Activated CD4-positive, alpha-beta T cell treated with anti-CD3 and anti-CD28 coated beads, Interleukin-2, amount 50 U/mL, for 1 hour (primary cell): ENCODE measurements around the gene MBD5.

Experiments
- DNase-seq: peaks from one replicate; pipeline ENCODE4 v3.0.0-alpha.2; 2020

The MBD5 gene

GRCh38 chr2:148237911-148238310 is 217.0 kb downstream of the MBD5 start:
- DNase-seq = no peak

DNA sequence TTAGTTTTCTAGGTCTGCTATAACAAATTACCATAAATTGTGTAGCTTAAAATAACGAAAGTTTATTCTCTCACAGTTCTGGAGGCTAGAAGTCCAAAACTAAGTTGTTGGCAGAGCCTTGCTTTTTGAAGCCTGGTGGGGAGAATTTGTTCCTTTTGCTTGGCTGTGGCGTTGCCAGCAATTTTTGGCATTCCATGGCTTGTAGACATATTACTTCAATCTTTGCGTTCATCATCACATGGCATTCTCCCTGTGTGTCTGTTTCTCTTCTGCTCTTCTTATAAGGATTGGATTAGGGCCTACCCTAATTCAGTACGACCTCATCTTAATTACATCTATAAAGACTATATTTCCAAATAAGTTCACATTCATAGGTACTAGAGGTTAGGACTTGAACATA is 217.7 kb downstream of the MBD5 start:
- DNase-seq = no peak

GRCh38 chr2:148240838-148241237 is 219.9 kb downstream of the MBD5 start:
- no peak for DNase-seq

DNA sequence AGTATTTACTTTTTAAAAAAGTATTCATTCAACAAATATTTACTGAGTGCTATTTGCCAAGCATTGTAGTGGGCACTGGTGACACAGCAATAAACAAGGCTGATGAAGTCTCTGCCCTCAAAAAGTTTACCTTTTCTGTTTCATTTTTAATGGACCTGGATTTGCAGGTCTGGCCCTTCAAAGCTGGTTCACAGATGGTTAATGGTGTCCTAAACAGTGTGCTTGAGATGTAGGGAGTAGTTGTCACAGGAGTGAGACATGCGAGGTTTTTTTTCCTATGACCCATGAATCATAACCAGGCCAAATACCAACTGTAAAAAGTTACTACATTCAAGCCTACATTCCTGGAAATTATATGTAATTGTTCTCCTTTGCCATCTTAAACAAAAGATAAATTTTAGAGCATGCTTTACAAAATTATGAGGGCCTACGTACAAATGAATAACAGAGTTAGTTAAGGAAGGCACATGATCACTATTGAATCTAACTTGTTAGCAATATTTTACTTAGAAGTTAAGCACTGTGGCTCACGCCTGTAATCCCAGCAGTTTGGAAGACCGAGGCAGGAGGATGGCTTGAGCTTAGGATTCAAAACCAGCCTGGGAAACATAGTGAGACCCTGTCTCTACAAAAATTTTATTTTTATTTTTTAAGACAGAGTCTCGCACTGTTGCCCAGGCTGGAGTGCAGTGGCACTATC is 223.9 kb downstream of the MBD5 start:
- DNase-seq = no peak

DNA sequence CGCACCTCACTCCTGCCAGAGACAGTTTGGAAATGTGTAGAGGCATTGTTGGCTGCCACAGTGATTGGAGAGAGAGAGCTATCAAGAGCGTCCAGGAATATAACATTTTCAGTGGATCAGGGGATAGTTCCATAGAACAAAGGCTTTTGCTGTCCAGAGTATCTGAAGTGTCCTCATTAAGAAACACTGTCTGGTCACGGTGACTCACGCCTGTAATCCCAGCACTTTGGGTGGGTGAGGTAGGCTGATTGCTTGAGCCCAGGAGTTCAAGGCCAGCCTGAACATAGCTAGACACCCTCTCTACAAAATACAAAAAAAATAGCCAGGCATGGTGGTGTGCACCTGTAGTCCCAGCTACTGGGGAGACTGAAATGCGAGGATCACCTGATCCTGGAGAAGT is 231.1 kb downstream of the MBD5 start:
- no peak for DNase-seq

DNA sequence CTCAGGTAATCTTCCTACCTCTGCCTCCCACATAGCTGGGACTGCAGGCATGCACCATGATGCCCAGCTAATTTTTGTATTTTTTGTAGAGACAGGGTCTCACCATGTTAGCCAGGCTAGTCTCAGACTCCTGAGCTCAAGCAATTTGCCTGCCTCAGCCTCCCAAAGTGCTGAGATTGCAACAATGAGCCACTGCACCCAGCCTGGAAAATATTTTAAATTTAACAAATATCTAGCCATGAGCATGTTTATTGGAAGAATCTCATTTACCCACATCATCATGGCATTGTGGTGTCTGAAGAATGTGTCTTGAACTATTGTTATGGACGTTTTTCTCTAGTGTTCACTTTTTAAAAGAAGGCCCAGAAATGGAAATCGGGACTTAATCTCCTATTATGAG is 231.8 kb downstream of the MBD5 start:
- no peak for DNase-seq

DNA sequence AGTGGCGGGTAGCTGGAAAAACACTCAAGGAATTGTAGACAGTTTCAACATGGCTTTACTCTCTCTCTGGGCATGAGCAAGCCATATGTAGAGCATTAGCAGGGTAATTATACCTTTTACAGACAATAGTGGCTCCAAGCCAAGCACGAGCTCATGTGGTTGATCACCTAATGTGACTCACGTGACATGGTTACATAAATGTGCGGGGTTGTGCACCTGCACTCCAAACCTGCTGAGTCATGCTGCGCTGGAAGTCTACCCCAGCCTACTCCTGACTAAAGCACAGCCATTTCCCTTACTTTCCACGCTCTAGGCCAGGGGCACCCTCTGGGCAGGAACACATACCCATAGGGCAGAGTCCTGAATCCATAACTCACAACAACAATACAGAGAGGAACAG is 232.8 kb downstream of the MBD5 start:
- no peak for DNase-seq

DNA sequence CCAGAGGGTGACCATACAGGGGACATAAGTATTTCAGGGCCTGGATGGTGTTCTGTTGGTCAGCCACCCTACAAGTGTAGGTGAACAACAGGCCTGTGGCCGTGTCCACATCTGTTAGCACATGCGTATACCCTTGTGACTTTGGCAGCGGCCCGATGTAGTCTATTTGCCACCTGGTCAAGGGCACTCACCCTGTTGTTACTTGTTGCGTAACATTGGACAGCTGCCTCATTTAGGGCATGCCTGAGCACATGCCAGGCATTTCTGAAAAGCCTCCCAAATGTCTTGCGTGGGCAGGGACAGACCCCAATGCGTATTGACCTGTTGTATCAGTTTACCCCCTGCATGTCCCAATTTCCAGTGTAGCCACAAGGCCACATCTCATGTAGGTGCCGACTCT is 235.0 kb downstream of the MBD5 start:
- no peak for DNase-seq

DNA sequence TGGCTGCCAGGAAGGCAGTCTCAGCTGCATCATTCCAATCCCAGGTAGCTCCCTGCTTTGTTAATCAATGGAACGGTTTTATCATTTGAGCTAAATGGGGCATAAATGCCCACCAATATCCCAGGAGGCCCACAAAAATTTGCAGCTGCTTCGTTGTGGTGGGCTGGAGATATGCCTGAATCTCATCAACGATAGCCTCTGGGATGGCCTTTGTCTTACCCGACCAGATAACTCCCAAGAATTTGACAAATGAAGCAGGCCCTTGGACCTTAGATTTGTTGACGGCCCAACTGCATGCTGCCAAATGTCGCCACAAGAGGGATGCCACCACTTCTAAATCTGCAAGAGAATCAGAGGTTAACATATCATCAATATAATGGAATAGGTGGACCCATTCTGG is 236.4 kb downstream of the MBD5 start:
- DNase-seq = no peak

DNA sequence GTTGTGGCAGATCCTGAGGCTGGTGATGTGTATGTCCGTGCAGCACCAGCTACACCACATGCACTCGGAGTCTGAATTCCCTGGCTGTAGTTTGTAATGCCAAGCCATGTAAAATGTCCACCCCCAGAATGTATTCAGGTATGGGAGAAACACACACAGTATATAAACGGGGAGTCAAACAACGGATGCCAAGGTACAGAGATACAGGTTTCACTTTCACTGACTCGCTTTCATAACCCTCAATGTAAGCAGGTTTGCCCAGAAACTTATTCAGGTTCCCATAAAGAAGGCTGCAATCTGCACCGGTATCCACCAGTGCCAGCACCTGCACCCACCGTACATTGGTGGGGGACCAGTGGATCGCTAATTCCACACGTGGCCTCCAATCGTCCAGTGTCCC is 237.2 kb downstream of the MBD5 start:
- DNase-seq = no peak

- no peak for DNase-seq
Observed at GRCh38 chr2:148259674-148260073, 238.8 kb downstream of the MBD5 start.

GRCh38 chr2:148263890-148264289 is 243.0 kb downstream of the MBD5 start:
- DNase-seq = no peak

- DNase-seq = no peak
Observed at GRCh38 chr2:148273158-148273691, 252.3 kb downstream of the MBD5 start.

- DNase-seq = no peak
Observed at GRCh38 chr2:148279216-148279615, 258.3 kb downstream of the MBD5 start.

- no peak for DNase-seq
Observed at GRCh38 chr2:148282201-148282600, 261.3 kb downstream of the MBD5 start.

DNA sequence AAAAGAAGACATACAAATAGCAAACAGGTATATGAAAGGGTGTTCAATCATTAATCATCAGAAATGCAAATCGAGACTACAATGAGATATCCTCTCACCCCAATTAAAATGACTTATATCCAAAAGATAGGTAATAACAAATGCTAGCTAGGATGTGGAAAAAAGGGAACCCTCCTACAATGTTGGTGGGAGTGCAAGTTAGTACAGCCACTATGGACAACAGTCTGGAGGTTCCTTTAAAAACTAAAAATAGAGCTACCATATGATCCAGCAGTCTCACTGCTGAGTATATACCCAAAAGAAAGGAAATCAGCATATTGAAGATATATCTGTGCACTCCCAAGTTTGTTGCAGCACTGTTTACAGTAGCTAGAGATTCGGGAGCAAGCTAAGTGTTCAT is 271.5 kb downstream of the MBD5 start:
- no peak for DNase-seq

DNA sequence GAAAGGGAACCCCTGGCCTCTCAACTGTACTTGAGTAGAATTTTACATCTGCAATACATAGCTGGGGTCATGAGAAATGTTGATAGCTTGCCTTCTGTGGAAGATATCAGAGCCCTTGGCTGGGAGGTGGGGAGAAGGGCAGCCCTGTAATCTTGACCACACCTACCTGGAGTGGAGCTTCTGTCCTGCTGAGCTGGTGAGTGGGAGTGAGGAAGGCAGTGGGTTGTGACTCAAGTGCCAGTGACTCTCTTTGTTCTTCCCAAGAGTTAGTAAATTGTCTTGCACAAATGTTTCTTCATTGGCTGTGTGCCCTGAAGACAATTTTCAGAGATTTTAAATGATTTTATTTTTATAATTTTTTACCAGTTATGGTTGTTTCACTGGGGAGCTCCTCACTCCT is 277.3 kb downstream of the MBD5 start:
- DNase-seq = no peak

GRCh38 chr2:148299616-148300015 is 278.7 kb downstream of the MBD5 start:
- no peak for DNase-seq

DNA sequence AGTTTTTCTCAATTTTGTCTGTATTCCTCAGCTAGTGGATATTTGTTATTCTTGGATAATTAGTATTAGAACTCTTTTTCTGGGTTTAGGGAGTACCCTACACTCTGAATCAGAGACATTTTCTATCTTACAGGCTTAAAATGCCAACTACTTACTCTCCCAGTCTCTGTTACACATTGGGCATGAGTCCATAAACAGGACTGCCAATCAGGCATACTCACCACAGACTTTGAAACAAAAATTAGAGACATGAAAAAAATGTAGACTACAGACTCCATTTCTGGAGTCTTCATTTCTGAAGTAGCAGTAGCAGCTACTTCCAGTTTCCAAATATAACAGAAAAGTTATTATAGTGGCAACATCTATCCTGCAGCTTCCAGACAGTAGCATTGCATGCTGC is 279.7 kb downstream of the MBD5 start:
- no peak for DNase-seq

- DNase-seq = no peak
Observed at GRCh38 chr2:148301362-148301761, 280.5 kb downstream of the MBD5 start.

DNA sequence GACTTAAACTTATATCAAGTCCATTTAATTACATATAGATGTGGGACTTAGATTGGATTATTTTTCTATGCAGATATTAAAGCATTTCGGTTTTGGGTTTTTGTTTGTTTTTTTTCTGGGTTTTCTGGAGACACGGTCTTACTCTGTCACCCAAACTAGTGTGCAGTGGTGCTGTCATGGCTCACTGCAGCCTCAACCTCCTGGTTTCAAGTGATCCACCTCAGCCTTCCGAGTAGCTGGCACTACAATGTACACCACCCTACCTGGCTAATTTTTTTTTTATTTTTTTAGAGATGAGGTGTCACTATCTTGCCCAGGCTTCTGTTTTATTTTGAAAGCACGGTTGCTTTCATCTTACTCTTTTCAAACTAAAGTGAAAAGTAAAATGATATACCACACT is 281.6 kb downstream of the MBD5 start:
- no peak for DNase-seq

DNA sequence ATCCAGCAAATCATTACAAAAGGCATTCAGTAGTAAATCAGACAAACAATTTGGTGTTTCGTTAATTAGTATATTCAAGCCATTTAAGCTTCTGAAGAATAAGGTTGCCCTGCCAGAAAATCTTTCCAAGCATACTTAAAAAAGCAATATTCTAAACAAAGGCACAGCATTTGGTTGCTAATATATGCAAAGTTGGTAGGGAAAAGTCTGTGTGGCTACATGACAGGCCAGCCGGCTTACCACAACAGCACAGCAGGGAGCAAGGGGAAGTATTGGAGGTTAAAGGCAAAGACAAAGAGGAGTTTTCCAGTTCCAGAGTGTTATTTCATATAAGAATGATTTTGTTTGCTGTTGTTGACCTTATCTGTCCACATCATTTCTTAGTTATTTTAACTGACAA is 282.3 kb downstream of the MBD5 start:
- DNase-seq = no peak

DNA sequence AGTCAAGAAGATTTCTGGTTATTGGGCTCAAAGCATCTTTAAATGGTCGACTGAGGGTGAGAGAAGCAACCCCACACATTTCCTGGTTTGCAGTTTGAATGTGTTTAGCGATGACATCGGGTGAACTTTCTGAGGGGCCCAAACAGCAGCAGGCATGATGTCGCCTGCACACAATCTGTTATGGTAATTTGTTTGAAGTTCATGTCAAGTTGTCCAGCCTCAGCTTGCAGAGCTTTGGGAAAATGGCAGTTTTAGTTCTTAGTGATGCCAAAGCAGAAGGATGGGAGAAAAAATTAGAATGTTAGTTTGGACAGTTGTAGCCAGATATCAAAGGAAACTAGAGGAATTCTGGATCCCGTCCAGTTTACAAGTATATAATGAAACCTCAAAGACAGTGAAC is 284.6 kb downstream of the MBD5 start:
- no peak for DNase-seq

DNA sequence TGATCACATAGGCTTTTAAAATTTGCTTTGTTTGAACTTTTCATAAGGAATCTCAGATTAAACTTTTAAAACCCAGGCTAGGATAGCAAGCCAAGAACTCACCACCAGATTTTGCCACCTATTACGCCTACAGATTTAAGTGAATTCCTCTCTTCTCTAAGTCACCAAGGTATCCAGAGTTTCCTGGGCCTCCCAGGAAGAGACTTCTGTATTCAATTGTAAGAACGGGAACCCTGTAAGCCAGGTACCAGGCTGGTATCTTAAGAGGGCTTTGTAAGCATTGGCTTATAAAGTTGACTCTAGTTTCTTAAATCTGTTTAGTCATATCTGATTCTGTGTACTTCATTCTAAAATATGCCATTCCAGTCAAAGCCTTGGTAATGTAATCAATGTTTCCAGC is 285.1 kb downstream of the MBD5 start:
- no peak for DNase-seq

DNA sequence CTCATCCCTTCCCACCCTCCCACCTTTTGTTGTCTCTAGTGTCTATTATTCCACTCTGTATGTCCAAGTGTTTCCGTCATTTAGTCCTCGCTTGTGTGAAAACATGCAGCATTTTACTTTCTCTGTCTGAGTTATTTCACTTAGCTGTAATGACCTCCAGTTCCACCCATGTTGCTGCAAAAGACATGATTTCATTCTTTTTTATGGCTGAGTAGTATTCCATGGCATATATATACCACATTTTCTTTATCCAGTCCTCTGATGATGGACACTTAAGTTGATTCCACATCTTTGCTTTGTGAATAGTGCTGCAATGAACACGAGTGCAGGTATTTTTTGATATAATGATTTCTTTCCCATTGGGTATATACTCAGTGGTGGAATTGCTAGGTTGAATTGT is 296.7 kb downstream of the MBD5 start:
- no peak for DNase-seq
